IMR-90 (cell line): Measurements from ENCODE around the gene SERP2.

Source experiments
- FOS ChIP-seq: fragments of 150-350 bp; IDR thresholded peaks from 2 replicates; pipeline ENCODE4 v1.6.1; 2016; ENCODE audit warnings: low read depth, low read length
- POLR2A ChIP-seq: IDR thresholded peaks from 2 replicates; pipeline ENCODE4 v1.6.1; 2012; ENCODE audit warnings: mild to moderate bottlenecking, low read depth, low read length
- RAD21 ChIP-seq: IDR thresholded peaks from 2 replicates; pipeline ENCODE4 v1.6.1; 2012; ENCODE audit warnings: low read length, improper control_type of control experiment
- TF ChIP-seq, protein P1 (sequence below): conservative IDR thresholded peaks from 2 replicates; pipeline ENCODE4 v1.5.1; 2012; ENCODE audit warnings: mild to moderate bottlenecking, low read depth, low read length, improper control_type of control experiment
- TF ChIP-seq, protein P2 (sequence below): fragments of 150-350 bp; IDR thresholded peaks from 2 replicates; pipeline ENCODE4 v1.6.1; 2017; ENCODE audit warnings: mild to moderate bottlenecking, antibody characterized with exemption, low read length, low read depth

DNA sequence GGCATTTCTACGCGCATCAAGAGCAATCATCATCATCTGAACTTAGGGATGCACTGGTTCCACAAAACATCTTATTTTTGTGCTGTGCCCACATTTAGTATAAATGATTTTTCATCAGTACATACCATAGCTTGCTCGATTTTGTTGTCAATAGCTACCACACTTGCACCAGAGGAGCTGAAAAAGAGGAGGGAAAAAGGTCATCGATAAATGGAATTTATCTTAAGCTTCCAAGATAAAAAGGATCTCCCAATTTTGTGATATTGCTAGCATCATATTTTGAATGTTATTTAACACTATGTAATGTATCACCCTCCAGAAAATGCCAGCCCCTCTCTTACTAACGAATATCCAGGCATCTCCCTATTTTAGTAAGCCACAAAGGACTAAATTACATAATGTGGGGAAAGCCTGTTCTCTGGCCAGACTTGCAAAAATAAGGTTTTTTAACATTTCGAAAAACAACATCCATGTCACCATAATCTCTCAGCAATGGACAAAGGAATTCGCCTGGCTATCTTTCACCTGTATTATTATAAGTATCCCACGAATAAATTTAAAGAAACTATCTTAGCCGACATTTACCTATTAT is 62.4 kb downstream of the SERP2 start:
- TF ChIP-seq, protein P1, sequence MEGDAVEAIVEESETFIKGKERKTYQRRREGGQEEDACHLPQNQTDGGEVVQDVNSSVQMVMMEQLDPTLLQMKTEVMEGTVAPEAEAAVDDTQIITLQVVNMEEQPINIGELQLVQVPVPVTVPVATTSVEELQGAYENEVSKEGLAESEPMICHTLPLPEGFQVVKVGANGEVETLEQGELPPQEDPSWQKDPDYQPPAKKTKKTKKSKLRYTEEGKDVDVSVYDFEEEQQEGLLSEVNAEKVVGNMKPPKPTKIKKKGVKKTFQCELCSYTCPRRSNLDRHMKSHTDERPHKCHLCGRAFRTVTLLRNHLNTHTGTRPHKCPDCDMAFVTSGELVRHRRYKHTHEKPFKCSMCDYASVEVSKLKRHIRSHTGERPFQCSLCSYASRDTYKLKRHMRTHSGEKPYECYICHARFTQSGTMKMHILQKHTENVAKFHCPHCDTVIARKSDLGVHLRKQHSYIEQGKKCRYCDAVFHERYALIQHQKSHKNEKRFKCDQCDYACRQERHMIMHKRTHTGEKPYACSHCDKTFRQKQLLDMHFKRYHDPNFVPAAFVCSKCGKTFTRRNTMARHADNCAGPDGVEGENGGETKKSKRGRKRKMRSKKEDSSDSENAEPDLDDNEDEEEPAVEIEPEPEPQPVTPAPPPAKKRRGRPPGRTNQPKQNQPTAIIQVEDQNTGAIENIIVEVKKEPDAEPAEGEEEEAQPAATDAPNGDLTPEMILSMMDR: 0 out of 2 replicates have a peak, but pooled peaks have one; percentile 1
- TF ChIP-seq POLR2A (no peak), FOS (no peak), RAD21 (no peak)
- TF ChIP-seq, protein P2, sequence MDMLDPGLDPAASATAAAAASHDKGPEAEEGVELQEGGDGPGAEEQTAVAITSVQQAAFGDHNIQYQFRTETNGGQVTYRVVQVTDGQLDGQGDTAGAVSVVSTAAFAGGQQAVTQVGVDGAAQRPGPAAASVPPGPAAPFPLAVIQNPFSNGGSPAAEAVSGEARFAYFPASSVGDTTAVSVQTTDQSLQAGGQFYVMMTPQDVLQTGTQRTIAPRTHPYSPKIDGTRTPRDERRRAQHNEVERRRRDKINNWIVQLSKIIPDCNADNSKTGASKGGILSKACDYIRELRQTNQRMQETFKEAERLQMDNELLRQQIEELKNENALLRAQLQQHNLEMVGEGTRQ: no peak
